NCI-H1694 (cell line): ENCODE results near the gene ANKRD44.

Experiments
- DNase-seq: peaks from one replicate; lab custom pipeline; 2025; lab: John Stamatoyannopoulos, UW

Gene ANKRD44

DNA sequence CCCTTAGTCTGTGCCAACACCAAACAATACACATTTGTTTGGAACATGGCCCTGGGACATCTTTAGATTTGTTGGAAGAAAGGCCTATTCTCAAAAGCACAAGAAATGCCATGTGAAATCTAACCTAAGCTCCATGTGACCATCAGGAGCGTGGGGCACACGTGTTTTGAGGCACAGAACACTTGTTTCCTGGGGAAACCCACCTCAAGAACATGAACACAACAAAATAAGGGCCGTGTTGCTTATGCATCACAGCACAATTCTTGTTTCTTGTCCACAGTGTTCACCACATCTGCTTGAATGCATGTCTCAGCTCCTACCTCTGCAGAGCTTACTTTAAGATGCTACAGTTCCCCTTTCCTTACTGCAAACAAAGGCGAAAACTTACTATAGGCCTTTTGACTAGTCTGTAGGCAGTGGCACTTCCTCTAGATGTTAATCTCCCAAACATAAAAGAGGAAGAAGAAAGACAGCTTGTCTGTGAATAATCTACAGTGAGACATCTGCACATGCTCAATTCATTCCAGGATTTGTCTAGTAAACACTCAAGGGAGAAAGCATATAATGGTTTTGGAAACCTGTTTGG lies 165.0 kb downstream of the ANKRD44 start:
- no peak for DNase-seq

DNA sequence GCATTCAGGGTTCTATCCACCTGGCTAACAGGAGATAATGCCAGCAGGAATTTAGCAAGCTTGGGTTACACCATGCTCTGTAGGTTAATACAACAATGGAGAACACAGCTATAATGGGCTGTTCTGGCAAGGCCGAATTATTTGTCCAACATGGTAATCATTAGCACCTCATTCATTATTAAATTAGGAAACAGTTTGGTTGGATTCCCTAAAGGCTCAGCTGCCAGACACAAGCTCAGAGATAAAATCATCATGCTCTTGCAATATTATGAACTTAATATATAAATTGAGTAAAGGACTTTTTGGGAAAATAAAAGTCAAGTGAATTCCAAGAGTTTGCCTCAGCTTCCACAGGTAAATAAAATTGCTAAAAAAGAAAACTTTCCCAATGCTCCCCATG lies 166.4 kb downstream of the ANKRD44 start:
- no peak for DNase-seq

DNA sequence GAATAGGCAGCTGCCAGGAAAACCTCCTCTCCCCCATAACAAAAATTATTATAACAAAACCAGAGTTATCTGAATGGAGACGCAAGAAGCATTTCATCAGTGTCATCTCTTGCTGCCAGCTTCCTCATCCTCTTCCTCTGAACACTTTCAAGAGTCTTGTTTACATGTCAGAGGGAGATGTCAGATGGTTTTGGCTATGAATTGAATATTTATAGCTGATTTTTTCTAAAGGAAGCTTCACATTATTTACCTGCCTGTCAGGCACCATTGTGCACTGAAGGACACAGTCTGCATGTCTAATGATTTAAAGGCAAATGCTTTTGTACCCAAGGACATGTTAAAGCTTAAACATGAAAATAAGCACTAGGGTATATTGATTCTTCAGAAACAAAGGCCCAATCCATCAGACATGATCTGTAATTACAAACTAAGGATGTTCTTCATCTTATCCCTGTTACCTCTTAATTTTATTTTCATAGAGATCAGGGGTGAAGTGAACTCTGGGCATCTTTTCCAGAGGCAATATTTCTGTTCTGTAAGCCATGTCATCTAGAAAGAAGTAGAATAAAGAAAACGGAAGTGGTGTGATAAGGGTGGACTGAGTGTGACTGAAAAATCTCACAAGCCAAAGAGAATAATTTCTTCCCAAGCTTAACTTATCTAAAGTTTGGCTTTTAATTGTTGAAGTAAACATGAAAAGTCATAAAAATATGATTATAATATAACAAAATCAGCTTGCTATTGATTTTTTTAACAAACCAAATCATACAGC lies 168.7 kb downstream of the ANKRD44 start:
- DNase-seq = no peak

DNA sequence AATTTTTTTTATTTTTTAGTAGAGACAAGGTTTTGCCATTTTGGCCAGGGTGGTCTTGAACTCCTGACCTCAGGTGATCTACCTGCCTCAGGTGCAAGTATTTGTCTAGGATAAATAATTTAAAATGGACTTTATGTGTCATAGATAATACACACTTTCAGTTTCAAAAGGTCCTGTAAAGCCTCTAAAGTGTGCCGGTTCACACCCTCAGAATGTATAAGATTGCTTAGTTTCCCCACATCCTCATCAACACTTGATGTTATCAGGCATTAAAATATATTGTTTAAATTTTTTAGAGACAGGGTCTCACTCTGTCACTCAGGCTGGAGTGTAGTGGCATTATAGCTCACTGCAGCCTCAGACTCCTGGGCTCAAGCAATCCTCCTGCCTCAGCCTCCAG lies 170.5 kb downstream of the ANKRD44 start:
- no peak for DNase-seq

DNA sequence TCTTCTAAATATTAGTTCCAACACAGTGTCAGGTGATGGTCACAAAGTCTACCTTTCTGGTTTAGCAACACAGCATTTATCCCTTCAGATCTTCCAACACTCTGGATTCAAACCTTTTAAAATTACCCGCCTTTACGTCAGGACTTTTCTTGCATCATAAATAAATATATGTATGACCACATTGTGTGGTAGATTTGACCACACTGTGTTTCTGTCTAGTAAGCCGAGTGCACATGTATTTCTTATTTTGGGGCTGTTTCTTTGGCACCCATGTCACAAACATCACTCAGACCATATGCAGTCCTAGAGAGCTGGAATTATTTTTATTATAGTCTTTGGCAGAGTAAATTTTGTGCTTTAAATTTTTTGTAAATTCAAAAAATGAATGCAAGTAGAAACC lies 172.1 kb downstream of the ANKRD44 start:
- no peak for DNase-seq

DNA sequence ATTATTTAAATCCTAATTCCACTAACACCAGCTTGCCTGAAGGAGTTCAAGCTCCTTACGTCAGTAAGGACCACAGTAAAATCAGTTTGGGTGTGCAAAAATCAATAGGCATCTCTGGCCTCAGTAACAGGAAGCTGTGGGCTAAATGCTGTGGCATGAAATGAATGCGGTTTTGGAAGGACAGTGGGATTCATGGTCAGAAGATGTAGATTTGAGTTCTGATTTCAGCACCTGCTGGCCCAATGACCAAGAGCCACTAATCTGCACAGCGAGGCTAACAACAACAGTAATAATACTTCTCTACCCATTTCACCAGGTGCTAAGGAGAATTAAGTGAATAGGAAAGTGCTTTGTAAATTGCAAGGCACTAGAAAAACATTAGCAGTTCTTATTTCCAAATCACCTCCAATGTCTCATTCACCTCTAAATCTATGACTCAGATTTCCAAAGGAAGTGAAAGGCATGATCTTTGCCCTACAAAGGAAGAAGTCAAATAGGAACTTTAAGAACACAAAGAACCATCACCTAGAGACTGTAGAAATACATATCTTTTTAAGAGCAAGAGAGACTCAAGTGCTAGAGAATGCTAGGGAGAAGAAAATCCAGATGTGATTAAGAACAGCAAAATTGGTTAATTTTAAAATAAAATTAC lies 172.6 kb downstream of the ANKRD44 start:
- DNase-seq = no peak

DNA sequence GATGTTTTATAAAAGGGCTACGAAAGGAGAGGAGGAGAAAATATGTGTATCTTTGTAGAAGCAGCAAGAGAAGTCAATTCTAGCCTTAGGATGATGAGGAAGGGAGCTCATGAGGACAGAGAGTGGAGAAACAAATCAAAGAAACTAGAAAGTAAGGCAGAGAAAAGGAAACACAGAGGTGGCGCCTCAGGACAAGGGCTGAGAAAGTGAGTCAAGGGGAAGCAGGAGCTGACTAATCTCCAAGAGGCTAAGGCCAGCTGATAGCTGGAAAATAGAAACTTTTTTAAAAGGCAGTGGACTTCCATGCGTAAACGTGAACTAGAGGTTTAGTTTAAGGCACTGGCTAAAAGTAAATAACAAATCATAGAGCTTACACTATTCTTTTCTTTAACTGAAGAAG lies 173.3 kb downstream of the ANKRD44 start:
- DNase-seq = no peak

DNA sequence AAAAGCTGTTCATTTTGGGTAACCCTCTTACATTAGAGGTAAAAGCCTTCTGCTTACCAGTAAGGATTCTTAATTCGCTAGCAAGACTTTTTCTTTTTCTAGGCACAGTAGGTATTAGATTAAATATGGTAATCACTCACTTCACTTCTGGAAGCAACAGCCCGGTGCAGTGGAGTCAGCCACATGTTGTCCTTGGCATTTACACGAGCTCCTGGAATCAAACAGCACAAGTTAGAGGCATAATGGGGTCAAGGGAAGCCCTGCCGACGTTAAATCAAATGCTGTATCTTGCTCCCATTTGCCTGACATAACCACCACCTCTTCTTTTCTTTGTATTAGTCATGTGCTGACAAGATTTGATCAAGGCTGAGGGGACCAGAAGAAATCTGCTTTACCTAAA lies 174.1 kb downstream of the ANKRD44 start:
- no peak for DNase-seq

DNA sequence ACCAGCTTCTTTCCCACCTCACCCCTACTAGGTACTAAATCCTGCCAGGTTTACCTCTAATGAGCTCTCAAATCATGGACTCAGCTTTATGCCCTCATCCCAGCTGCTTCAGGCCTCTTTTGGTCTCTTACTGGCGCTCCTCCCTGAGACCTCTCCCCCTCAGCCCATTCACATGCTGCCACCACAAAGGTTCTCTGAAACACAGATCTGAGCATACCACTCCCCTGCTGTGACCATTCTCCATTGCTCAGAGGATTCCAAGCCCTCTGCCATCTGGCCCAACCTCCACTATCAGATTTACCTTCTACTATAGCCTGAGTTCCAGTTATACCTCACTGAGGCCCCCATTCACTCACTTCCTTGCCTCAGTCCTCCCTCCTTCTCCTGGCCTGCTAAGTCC lies 174.8 kb downstream of the ANKRD44 start:
- no peak for DNase-seq

DNA sequence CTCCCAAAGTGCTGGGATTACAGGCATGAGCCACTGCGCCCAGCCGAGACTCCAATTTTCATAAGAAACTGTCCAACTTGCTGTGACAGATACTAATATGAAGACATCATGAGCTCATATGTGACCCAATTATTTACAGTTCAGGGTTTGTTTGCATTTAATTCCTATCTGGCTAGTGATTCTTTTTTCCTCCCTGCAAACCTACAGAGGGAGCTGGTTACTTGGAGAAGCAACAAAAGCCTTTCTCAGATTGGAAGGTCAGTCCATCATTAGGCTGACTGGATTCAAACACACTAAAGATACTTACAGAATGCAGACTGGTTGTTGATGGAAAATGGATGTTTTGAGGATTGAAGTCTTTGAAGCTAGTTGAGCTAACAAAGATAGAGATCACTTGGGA lies 176.4 kb downstream of the ANKRD44 start:
- DNase-seq = no peak

DNA sequence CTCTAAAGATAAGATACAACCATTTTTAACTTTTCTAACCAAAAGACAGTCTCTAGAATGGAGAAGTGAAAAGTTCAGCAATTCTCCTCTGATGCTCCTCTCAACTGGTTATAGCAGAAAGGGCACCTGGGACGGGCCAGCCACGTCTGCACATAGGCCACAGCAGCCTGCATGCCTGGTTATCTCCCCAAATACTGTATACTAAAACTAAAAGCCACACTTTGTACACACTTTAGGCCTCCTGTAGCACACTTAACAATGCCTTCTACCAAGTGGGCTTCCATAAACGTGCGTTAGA lies 179.1 kb downstream of the ANKRD44 start:
- no peak for DNase-seq

DNA sequence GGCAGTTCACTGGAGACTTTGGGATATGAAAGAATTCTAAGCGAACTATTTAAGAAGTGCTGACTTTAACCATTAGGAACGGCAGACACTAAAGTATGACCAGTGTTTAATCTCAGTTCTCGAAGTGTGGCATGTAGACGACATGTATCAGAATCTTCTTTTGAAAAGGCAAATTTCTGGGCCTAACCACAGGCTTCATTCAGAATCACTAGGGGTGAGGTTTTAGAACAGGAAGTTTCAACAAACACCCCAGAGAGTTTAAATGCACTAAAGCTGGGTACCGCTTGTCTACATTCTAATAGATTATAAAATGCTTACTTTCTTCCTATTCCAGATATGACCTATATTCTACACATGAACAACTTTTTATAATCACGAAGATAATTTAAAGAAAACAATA lies 180.3 kb downstream of the ANKRD44 start:
- no peak for DNase-seq

DNA sequence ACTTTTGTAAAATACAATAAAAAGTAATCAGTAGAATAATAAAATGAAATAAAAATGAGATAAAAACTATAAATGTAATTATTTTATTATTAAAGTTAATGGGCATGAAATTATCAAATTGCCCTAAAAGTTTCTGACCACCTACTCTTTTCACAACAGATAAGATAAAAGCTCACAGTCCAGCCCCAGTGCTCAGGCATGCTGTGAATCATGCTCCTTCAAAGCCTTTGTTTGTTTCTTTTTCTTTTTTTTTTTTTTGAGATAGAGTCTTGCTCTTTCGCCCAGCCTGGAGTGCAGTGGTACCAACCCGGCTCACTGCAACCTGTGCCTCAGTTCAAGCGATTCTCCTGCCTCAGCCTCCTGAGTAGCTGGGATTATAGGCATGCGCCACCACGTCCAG lies 181.7 kb downstream of the ANKRD44 start:
- DNase-seq = no peak

DNA sequence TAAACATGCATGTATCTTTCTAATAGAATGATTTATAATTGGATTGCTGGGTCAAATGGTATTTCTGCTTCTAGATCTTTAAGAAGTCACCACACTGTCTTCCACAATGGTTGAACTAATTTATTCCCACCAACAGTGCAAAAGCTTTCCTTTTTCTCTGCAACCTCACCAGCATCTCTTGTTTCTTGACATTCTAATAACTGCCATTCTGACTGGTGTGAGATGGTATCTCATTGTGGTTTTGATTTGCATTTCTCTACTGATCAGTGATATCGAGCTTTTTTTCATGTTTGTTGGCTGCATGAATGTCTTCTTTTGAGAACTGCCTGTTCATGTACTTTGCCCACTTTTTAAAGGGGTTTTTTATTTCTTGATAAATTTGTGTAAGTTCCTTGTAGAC lies 182.5 kb downstream of the ANKRD44 start:
- no peak for DNase-seq

DNA sequence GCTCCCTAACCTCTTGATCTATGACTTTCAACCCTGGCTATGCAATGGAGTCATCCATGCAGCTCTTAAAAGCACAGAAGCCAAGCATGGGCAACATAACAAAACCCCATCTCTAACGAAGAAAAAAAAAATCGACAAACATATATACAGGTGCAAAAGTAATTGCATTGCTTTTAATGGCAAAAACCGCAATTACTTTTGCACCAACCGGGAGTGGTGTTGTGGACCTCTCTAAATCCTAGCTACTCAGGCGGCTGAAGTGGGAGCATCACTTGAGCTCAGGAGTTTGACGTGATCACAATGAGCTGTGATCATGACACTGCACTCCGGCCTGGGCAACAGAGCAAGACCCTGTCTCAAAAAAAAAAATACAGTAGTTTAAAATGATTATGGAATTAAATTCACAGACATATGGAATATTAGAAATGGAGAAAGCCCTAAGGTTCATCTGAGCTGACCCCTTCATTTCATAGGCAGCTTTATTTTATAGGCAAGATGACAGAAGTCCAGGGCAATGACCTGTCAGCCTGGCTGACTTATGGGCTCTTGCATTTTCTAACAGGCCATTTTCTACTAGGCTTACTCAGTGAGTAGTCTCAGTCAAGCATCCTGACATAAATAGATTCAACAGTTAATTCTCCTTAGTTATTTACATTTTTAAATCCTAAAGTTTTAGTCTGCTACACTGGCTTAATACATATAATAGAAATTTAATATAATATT lies 183.8 kb downstream of the ANKRD44 start:
- DNase-seq = no peak

DNA sequence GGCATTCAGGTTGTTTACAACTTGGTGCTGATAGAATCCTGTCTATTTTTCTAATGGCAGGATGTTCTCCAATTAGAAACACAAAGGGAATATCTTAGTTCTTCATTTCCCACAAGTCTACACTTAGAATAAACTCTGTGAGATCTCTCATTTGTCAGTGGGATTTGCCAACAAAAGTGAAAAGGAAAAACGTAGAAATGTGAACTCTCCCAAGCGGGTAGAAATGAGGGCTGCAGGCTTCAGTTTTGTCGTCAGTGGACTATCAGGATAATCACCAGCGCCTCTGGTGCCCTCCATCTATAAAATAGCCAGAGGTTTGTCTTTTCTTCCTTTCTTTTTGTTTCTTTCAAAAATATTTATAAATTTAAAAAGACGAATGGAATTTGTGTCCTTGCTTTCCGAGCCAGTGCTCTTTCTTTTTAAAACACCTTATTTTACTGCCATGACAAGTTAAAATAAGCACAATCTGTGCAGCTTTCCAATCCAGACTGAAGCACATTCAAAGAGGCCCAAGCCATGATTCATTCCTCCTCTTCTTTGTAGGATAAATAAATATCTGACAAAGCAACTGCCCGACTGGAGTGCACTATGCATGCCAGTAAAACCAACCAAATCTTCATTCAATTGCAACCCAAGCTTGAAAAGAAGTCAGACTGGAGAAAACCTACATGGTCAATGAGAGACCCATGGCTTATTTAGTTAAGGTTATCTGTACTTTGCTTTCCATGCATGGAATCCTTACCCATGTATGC lies 185.8 kb downstream of the ANKRD44 start:
- no peak for DNase-seq

DNA sequence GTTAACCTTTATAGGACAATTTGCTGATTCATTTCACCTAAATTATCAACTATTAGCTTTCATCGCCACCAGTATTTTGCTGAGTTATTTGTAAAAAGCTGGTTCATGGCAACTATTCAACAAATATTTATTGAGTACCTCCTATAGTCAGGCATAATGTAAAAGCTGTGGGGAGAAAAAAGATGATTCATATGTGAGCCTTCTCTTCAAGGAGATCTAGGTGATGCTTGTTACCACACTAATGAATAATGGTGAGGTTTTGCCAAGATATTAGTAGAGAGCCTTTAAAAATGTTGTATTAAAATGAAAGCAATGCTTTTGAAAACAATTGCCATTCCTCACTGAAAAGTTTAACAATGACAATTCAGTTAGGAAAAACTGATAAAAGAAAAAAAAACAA lies 187.8 kb downstream of the ANKRD44 start:
- DNase-seq = no peak

DNA sequence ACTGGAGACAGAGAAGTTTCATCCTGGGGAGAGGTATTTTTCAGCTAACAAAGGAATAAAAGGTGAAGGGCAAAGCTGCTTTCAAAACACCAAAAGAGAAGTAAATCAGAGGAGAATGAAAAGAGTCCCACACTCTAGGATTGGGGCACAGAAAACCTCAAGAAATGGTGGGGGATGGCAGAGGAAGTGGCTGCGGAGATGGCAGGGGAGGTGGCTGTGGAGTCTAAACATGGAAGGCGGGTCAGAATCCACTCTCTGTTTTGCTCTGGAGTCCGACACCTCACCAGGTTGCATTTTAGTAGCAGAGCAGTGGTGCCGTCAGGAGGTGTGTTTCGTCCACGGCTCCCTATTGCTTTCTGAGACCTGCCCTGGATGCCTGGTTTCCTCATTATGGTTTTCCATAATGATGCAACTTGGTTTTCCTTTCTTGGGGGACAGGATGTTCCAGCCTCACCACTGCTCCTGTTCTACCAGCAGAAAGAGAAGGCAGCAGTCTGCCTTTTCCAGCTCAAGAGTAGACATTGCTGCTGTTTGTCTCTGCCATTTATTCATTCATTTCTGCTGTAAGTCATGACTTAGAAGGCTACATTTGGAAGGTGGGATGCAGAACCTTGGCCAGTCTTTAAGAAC lies 188.7 kb downstream of the ANKRD44 start:
- no peak for DNase-seq

DNA sequence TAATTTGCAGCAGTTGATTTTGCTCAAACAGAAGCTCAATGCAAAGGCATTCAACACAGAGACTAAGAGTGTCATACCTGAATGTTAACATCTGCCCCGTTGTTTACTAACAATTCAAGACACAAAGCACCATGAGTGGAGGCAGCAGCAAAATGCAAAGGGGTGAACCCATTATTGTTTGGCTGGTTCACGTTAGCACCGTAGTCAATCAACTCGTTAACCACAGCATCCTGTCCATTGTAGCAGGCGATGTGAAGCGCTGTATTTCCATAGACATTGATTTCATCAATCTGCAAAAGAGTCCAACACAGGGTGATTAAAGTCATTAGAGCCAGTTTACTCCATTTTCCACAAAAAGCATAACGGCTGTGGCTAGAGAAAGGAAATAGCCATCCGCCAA lies 189.3 kb downstream of the ANKRD44 start:
- no peak for DNase-seq

DNA sequence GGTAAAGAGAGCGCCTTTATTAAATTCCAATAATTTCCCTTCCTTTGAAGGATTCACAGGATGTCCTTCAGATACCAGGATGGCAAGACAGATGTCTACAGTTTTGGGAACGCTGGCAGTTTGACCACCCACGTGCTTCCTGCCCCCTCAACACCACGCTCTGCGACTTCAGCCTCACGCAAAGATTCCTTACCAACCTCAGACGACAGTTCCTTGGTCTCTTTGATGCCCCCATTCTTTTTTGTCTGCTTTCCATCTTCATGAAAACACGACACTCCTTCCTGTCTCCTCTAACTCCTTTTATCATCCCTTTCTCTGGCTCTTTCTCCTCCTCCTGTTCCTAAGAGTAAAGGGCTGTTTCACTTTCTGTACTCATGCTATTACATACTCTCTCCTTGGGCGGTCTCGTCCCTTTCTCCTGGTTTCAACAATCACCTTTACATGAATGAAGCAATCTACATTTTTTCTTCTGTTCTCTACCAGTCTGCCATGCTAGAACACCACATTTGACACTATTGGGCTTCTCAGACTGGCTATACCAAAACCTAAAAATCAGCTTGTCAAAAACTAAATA lies 194.2 kb downstream of the ANKRD44 start:
- DNase-seq = no peak

DNA sequence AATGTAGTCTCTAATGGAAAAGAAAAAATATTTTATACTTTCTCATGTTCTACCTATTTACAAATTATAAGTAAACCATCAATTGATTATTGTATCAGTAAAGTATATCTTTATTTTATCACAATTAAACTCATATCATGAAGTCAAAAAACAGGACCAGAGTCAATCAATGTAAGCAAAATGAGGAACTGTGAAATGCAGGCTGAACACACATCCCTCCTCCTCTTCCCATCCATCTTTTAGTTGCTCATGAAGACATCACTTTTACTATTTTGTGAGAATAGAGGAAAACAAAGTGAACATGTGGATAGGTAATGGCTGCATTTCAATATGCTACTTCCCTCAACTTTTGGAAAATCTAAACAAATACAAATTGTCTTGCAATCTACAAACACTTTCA lies 195.3 kb downstream of the ANKRD44 start:
- no peak for DNase-seq
